ENCODE measurements around the gene GPR137B.

The GPR137B gene

DNA sequence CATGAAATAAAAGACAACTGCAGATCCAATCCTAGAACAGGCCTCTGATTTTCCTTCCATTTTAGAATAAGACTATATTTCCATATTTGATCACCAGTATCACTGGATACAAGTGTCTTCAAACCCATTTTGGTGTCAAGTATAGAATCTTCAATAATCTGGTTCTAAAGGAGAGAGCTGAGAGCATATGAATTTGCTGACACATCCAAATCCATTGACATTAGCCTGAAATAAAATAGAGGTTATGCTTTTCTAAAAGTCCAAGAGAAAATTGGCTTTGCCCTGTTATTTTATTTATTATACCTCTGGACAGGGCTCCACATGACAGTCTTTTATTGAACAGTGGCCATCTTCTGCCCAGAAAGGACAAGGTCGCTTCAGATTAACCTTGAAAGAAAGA, 110.8 kb downstream of the GPR137B start:
- DNase-seq (ENCODE audit: insufficient read length) (no peak), FAIRE-seq (no peak)
- no peak for TF ChIP-seq POLR2AphosphoS5 (IDR thresholded peaks at IDR 0.05; ENCODE audit: low read depth, low read length)
- no peak for TF ChIP-seq TAF1 (IDR thresholded peaks at IDR 0.05; ENCODE audit: borderline replicate concordance, low read depth, low read length)
- no peak for TF ChIP-seq POLR2A (IDR thresholded peaks at IDR 0.05; ENCODE audit: low read depth, low read length)

DNA sequence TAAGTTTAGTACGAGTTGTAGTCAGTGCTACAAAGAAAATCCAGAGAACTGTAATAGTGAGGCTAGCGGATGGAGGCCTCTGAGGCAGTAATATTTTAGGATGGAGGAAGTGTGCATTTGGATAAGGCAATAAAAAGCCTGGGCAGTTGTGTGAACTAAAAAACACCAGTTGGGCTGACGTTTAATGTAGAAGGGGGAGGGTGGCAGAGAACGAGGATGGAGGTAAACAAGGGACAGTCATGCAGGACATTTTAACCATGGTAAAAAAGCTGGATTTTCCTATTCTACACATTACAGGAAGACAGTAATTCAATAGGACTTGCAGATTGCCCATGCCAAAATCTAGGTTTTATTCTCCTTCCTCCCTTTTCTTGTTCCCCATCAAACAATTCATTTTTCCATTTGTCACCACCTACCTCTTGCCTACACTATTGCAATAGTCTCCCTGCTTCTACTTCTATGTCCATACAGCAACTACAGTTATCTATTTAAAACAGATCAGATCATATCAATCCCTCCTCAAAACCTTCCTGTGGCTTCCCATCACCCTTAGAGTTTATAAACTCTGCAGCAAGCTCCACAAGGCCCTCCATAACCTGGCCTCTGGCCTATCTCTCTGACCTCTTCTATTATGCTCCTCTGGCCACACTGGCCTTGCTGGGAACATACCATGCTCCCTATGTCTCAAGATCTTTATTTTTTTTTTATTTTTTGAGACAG, 111.7 kb downstream of the GPR137B start:
- FAIRE-seq = no peak
- no peak for DNase-seq (ENCODE audit: insufficient read length)

DNA sequence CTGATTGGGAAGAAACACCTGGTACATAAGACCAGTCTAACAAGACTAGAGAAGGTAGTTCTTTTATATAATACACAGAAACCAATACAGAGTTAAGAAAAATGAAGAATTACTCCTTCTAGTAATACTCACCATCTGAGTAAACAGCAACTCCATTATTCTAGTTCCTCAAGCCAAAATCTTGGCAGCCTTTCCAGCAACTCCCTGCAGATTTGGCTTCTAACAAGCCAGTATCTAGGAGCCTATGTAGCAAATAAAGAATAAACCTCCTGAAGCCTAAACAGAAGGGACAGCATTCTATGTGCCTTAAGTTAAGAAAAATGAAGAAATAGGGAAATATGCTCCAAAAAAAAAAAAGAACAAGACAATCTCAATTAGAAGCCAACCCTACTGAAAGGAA, 114.9 kb downstream of the GPR137B start:
- DNase-seq (ENCODE audit: insufficient read length) (no peak), FAIRE-seq (no peak)
- TF ChIP-seq POLR2AphosphoS5 (IDR thresholded peaks at IDR 0.05; ENCODE audit: low read depth, low read length) = no peak
- no peak for TF ChIP-seq TAF1 (IDR thresholded peaks at IDR 0.05; ENCODE audit: borderline replicate concordance, low read depth, low read length)
- no peak for TF ChIP-seq POLR2A (IDR thresholded peaks at IDR 0.05; ENCODE audit: low read depth, low read length)

More for the DNA sequence above, 111.7 kb downstream of the GPR137B start:
- TF ChIP-seq TAF1 (IDR thresholded peaks at IDR 0.05; ENCODE audit: borderline replicate concordance, low read depth, low read length) (no peak), POLR2A (IDR thresholded peaks at IDR 0.05; ENCODE audit: low read depth, low read length) (no peak), POLR2AphosphoS5 (IDR thresholded peaks at IDR 0.05; ENCODE audit: low read depth, low read length) (no peak)

DNA sequence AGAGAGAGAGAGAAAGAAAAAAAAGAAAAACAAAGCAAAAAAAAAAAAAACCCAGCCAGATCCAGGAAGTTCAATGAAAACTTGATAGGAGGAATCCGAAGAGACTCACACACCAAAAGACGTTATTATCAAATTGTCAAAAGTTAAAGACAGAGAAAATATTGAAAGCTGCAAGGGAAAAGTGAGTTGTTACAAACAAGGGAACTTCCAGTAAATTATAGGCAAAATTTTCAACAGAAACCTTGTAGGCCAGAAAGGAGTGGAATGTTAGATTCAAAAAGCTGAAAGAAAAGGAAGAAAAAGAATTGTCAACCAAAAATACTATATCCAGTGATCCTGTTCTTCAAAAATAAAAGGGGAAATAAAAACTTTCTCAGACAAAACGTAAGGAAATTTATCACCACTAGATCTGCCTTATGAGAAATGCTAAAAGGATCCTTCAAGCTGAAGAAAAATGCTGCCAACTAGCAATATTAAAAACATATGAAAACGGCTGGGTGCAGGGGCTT, 115.8 kb downstream of the GPR137B start:
- TF ChIP-seq POLR2AphosphoS5 (IDR thresholded peaks at IDR 0.05; ENCODE audit: low read depth, low read length) (no peak), POLR2A (IDR thresholded peaks at IDR 0.05; ENCODE audit: low read depth, low read length) (no peak), TAF1 (IDR thresholded peaks at IDR 0.05; ENCODE audit: borderline replicate concordance, low read depth, low read length) (no peak)
- no peak for FAIRE-seq
- no peak for DNase-seq (ENCODE audit: insufficient read length)
